HEK293T (cell line): ENCODE results near the gene EXOSC9.

ENCODE experiments used
- CTCF ChIA-PET: fragments of 350-600 bp; formaldehyde crosslinking; extraction: SDS; loops from one replicate; lab custom pipeline; 2021; ENCODE audit warnings: antibody characterized with exemption, inconsistent platforms; lab: Yijun Ruan, JAX
- POLR2A ChIA-PET: fragments of 350-600 bp; formaldehyde crosslinking; extraction: SDS; loops from one replicate; lab custom pipeline; 2020; ENCODE audit warnings: antibody characterized with exemption, inconsistent platforms; lab: Yijun Ruan, JAX
- DNase-seq: peaks from one replicate; pipeline ENCODE4 v3.0.0; 2012; ENCODE audit warnings: mixed read lengths; ENCODE audit errors: extremely low spot score
- BHLHE40 ChIP-seq: fragments of 450-650 bp; IDR thresholded peaks from 2 replicates; pipeline ENCODE4 v1.6.1; 2016; ENCODE audit warnings: mild to moderate bottlenecking, moderate library complexity, borderline replicate concordance
- HDGF ChIP-seq: fragments of 450-650 bp; IDR thresholded peaks from 2 replicates; pipeline ENCODE4 v1.6.1; 2017; ENCODE audit warnings: antibody characterized with exemption, borderline replicate concordance
- L3MBTL2 ChIP-seq: fragments of 450-650 bp; conservative IDR thresholded peaks from 2 replicates; pipeline ENCODE4 v1.6.1; 2016; ENCODE audit warnings: mild to moderate bottlenecking
- PKNOX1 ChIP-seq: fragments of 450-650 bp; IDR thresholded peaks from 2 replicates; pipeline ENCODE4 v1.6.1; 2016

Gene EXOSC9

GRCh38 chr4:121863799-121864198, 62.7 kb downstream of the EXOSC9 start:
- POLR2A ChIA-PET = no interaction called here
- TF ChIP-seq HDGF (no peak), PKNOX1 (peak; percentile 31; the same call in 1 of the 2 replicates), L3MBTL2 (no peak), BHLHE40 (no peak)
- CTCF ChIA-PET = no interaction called here
- DNase-seq = peak; percentile 23
